Lower leg skin (tissue), 4 donors: ENCODE data around the gene NANOS1. TPM values are rescaled to one million over a fixed set of nuclear protein-coding genes. Genes with fewer than 3 reads are reported as not detected.

Experiments used
- DNase-seq, 2 donors: peaks; one replicate each; pipeline ENCODE4 v3.0.0-alpha.2; 2019; ENCODE audit warnings: low spot score in 2 of 2
- H3K4me3 ChIP-seq: fragments of 200-600 bp; sonication (generic); 2 replicates; pipeline ENCODE4 v1.5.1; 2017; ENCODE audit warnings: mild to moderate bottlenecking, low read depth; ENCODE audit not compliant: poor library complexity, severe bottlenecking
- POLR2A ChIP-seq, 2 donors: fragments of 450-650 bp; IDR thresholded peaks; one replicate each; pipeline ENCODE4 v1.6.1; 2016 to 2017; ENCODE audit warnings: antibody characterized with exemption in 2 of 2, mild to moderate bottlenecking in 1 of 2, moderate library complexity in 1 of 2
- WGBS, 2 donors: methylation state at CpG; one replicate each; pipeline ENCODE4 v1.1.5; 2018; 5-methylcytosine and 5-hydroxymethylcytosine counted together
- intact Hi-C: fragments of 100-400 bp; cut with DNase I; formaldehyde crosslinking; loops from one replicate; pipeline ENCODE4 v1.15.0; 2023; ENCODE audit warnings: low total_unique reads
- total RNA-seq, 4 donors: library from RNA; depleted of rRNA; stranded (reverse); fragments of >200 nt; gene quantifications; one replicate each; pipeline ENCODE4 v1.1.0, GENCODE V29; 2016
- TF ChIP-seq, protein P1 (sequence below), 3 donors: fragments of 450-650 bp; IDR thresholded peaks; one replicate each; pipeline ENCODE4 v1.5.1; 2016; ENCODE audit warnings: antibody characterized with exemption in 3 of 3, mild to moderate bottlenecking in 3 of 3, moderate library complexity in 2 of 3

NANOS1 gene
- total RNA-seq, 4 donors from 2014 or later = 0.34 to 3.6 (median 1.3) TPM

- 93 to 95% methylated on average over 26 of the region's 26 CpGs for WGBS, 2 donors
Observed at GRCh38 chr10:119042169-119042568, 12.7 kb downstream of the NANOS1 start.

GRCh38 chr10:119045561-119045960 lies 16.0 kb downstream of the NANOS1 start:
- intact Hi-C loops = no loop called here
- WGBS, 2 donors = 89 to 97% methylated on average over 7 of the region's 7 CpGs
- TF ChIP-seq, protein P1, sequence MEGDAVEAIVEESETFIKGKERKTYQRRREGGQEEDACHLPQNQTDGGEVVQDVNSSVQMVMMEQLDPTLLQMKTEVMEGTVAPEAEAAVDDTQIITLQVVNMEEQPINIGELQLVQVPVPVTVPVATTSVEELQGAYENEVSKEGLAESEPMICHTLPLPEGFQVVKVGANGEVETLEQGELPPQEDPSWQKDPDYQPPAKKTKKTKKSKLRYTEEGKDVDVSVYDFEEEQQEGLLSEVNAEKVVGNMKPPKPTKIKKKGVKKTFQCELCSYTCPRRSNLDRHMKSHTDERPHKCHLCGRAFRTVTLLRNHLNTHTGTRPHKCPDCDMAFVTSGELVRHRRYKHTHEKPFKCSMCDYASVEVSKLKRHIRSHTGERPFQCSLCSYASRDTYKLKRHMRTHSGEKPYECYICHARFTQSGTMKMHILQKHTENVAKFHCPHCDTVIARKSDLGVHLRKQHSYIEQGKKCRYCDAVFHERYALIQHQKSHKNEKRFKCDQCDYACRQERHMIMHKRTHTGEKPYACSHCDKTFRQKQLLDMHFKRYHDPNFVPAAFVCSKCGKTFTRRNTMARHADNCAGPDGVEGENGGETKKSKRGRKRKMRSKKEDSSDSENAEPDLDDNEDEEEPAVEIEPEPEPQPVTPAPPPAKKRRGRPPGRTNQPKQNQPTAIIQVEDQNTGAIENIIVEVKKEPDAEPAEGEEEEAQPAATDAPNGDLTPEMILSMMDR (IDR thresholded peaks at IDR 0.05) = no peak
- TF ChIP-seq POLR2A (IDR thresholded peaks at IDR 0.05) = no peak
- no peak for DNase-seq
- no peak overlapping the region for H3K4me3 ChIP-seq

More at GRCh38 chr10:119042169-119042568, 12.7 kb downstream of the NANOS1 start:
- TF ChIP-seq, protein P1 (IDR thresholded peaks at IDR 0.05) = no peak
- TF ChIP-seq POLR2A (IDR thresholded peaks at IDR 0.05) = no peak
- H3K4me3 ChIP-seq = no peak overlapping the region
- intact Hi-C loops = no loop called here
- no peak for DNase-seq

DNA sequence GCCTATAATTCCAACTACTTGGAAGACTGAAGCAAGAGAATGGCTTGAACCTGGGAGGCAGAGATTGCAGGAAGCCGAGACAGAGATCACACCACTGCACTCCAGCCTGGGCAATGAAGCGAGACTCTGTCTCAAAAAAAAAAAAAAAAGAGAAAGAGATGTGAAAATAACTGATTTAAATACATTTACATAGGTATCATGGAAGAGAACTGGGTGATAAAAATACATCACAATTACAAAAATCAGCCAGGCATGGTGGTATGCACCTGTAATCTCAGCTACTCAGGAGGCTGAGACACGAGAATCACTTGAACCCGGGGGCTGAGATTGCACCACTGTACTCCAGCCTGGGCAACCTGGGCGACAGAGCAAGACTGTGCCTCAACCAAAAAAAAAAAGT lies 19.8 kb downstream of the NANOS1 start:
- no peak for DNase-seq
- intact Hi-C loops = no loop called here
- 96% methylated on average over 5 of the region's 5 CpGs for WGBS, 2 donors
- H3K4me3 ChIP-seq = no peak overlapping the region
- no peak for TF ChIP-seq POLR2A (IDR thresholded peaks at IDR 0.05)
- TF ChIP-seq, protein P1 (IDR thresholded peaks at IDR 0.05) = no peak

- DNase-seq = no peak
- WGBS, 2 donors = 96 to 97% methylated on average over 14 of the region's 14 CpGs
- intact Hi-C loops = no loop called here
- TF ChIP-seq, protein P1 (IDR thresholded peaks at IDR 0.05) = no peak
- no peak for TF ChIP-seq POLR2A (IDR thresholded peaks at IDR 0.05)
- no peak overlapping the region for H3K4me3 ChIP-seq
Observed at GRCh38 chr10:119049777-119050176, 20.3 kb downstream of the NANOS1 start.

DNA sequence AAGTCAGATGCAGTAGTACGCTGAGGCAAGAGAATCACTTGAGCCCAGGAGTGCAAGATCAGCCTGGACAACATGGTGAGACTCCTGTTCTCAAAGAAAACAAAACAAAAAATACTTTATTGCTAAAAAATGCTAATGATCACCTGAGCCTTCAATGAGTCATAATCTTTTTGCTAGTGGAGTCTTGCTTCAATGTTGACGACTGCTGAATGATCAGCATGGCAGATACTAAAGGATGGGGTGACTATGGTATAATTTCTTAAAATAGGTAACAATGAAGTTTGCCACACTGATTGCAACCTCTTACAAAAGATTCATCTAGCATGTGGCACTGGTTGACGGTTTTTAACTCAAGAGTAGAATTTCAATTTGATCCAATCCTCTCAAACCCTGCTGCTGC lies 22.3 kb downstream of the NANOS1 start:
- H3K4me3 ChIP-seq = no peak overlapping the region
- no peak for DNase-seq
- 74 to 83% methylated on average over 3 of the region's 3 CpGs for WGBS, 2 donors
- intact Hi-C loops = no loop called here
- TF ChIP-seq, protein P1 (IDR thresholded peaks at IDR 0.05) = no peak
- TF ChIP-seq POLR2A (IDR thresholded peaks at IDR 0.05) = no peak

DNA sequence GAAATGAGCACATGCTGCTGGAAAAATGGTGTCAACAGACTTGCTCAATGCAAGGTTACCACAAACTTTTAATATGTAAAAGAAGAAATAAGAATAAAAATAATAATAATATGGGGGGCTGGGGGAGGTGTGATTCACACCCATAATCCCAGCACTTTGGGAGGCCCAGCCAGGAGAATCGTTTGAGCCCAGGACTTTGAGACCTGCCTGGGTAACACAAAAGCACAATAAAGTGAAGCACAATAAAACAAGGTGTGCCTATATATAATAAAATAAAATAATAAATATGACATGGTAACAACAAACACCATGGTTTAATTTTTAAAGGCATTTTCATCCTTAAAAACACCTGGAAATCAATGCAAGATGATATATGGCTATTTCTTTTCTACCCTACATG lies 26.0 kb downstream of the NANOS1 start:
- intact Hi-C loops = no loop called here
- 84 to 93% methylated on average over 1 of the region's 1 CpG for WGBS, 2 donors
- H3K4me3 ChIP-seq = no peak overlapping the region
- DNase-seq = no peak
- no peak for TF ChIP-seq POLR2A (IDR thresholded peaks at IDR 0.05)
- TF ChIP-seq, protein P1 (IDR thresholded peaks at IDR 0.05) = no peak
